ENCODE measurements around the gene VPS11.
"Not testable (repeated sequence)": the region's sequence is repeated elsewhere in the genome, so short reads cannot be mapped to it uniquely, and the experiment has no call there.

Gene VPS11

DNA sequence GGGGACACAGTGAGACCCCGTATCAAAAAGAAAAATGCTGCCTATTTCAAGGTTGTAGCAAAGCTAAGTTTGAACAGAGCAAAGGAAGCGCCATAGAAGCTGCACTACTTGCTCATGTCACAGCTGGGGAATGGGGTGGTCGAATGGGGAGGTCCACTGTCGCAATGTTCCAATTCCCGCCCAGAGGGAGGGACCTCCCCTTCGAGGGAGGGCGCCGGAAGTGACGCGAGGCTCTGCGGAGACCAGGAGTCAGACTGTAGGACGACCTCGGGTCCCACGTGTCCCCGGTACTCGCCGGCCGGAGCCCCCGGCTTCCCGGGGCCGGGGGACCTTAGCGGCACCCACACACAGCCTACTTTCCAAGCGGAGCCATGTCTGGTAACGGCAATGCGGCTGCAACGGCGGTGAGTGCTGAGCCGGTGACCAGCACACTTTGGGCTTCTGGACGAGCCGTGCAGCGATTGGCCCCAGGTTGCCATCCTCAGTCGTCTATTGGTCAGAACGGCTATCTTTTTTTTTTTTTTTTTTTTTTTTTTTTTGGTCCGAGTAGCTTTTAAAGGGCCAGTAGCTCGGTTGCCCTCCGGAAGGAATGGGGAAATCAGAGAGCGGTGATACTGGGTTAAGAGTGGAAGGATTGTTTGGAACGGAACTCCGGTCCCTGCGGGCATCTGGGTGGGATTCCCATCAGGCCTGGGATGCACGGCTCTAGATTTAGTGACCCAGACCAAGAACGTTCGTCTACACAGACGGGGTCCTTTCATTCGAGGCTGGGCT lies 17.2 kb downstream of the VPS11 start, which contains the start of gene HMBS:
HMBS (plus strand) TSS at position 219 of the 774 bp plus-strand sequence; CDS start at position 372, 153 bp downstream.
- peak; percentile 87 for DNase-seq

DNA sequence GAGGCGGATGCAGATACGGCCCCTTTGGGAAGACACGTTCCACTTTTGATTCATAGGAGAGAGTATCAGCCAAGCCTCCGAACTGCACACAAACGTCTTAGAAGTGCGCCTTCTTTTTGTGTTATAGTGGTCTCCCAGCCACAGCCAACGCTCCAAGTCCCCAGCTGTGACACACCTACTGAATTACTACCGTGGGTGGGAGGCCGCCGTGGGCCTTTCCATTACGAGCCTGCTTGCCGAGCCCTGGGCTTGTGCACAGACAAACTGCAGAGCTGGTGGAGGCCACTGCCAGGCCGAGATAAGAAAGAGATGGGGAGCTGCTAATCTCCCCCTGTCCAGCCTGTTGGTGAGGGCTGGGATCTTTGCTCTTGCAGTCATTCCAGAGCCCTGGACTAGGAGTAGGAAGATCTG lies 17.8 kb downstream of the VPS11 start:
- DNase-seq: peak; percentile 39

DNA sequence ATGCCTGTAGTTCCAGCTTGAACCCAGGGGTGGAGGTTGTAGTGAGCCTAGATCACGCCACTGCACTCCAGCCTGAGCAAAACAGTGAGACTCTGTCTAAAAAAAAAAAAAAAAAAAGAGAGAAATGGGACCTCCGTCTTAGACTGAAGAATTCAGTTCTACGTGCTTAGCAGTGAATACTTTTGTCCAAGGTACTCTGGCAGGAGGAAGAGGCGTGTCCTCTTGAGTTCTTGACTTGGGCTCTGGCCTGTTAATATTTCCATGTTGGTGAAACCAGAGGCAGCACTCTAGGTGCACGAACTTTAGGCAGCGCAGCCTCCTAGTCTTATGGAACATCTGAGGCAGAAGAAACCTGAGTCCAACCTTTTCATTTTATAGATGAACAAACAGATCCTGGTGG lies 19.5 kb downstream of the VPS11 start:
- no peak for DNase-seq

DNA sequence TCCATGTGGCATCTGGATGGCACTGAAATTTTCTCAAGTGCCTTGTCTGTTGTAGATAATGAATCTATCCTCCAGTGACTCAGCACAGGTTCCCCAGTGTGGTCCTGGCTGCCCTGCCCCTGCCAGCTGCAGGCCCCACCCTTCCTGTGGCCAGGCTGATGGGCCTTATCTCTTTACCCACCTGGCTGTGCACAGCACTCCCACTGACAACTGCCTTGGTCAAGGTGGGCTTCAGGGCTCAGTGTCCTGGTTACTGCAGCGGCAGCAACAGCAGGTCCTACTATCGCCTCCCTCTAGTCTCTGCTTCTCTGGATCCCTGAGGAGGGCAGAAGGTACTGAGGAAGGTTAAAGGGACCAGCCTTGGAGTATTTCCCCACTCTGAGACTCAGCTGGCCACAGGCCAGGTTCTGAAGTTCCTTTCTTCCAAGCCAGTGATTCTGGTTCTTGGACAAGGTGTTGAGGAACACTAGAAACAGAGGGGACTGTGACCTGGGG lies 20.2 kb downstream of the VPS11 start:
- DNase-seq: no peak

DNA sequence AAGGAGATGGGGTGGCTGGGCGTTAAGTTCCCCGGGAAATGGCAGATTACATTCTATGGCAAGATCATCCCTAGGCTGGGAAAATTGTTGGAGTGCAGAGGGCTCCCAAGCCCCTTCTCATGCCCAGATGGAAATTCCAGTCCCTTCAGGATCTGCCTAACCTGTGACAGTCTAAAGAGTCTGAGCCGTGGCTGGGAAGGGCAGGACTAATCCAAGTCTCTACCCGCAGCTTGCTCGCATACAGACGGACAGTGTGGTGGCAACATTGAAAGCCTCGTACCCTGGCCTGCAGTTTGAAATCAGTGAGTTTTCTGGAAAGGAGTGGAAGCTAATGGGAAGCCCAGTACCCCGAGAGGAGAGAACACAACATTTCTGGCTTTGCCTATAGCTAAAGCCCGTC lies 20.8 kb downstream of the VPS11 start:
- no peak for DNase-seq

DNA sequence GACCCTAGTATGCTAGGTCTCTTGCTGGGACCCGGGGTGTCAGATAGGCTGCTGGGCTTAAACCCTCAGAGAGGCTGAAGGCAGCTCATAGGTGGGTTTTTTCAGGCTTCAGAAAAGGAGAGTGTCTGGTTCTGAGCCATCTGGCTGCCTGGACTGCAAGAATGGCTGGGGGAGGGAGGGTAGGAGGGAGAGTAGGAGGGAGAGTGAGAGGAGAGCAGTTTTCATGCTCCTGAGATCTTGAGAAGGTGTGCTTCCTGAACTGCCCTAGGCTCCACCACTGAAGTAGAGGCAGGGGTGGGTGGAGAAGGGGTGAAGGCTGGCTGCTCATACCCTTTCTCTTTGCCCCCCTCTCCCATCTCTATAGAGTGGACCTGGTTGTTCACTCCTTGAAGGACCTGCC lies 21.7 kb downstream of the VPS11 start:
- DNase-seq: no peak

DNA sequence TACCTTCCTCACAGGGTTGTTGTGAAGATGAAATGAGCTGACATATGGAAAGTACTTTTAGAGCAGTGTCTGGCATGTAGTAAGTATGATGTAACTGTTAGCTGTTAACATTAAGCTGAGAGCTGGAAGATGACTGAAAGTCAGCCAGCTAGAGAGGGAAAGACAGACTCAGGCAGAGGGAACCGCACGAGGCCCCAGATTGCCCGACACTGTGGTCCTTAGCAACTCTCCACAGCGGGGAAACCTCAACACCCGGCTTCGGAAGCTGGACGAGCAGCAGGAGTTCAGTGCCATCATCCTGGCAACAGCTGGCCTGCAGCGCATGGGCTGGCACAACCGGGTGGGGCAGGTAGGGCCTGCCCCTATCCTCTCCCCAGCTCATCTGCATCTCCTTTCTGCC lies 23.6 kb downstream of the VPS11 start:
- DNase-seq: no peak

DNA sequence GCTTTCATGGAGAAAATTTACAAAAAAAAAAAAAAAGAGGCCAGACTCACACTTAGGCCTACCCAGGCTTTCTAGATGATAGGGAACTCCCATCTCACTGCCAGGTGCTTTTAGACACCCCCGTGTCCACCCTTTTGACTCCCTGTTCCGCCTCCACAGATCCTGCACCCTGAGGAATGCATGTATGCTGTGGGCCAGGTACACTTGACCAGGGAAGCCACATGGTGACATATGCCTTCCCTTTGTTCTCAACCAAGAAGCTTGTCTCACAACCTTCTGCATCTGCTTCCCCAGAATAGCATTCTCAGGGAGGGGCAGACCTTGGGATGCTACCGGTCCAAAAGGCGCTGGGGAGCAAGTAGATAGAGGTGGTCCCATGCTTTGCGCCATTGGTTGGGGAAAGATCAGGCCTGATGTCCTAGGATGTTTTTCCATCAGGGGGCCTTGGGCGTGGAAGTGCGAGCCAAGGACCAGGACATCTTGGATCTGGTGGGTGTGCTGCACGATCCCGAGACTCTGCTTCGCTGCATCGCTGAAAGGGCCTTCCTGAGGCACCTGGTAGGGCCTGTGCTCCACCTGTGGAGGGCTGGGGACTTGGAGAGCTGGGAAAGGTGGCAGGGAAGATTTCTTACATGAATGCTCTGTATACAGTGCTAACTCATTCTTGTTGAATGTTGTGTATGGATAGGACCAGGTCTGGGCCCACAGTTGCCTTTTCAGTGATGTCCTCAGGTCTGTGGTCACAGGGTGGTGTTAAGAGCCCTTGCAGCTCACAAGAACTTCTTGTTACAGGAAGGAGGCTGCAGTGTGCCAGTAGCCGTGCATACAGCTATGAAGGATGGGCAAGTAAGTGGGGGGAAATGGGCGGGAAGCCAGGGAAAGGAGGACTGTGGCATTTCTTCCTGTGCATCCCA lies 24.6 kb downstream of the VPS11 start:
- DNase-seq: no peak

DNA sequence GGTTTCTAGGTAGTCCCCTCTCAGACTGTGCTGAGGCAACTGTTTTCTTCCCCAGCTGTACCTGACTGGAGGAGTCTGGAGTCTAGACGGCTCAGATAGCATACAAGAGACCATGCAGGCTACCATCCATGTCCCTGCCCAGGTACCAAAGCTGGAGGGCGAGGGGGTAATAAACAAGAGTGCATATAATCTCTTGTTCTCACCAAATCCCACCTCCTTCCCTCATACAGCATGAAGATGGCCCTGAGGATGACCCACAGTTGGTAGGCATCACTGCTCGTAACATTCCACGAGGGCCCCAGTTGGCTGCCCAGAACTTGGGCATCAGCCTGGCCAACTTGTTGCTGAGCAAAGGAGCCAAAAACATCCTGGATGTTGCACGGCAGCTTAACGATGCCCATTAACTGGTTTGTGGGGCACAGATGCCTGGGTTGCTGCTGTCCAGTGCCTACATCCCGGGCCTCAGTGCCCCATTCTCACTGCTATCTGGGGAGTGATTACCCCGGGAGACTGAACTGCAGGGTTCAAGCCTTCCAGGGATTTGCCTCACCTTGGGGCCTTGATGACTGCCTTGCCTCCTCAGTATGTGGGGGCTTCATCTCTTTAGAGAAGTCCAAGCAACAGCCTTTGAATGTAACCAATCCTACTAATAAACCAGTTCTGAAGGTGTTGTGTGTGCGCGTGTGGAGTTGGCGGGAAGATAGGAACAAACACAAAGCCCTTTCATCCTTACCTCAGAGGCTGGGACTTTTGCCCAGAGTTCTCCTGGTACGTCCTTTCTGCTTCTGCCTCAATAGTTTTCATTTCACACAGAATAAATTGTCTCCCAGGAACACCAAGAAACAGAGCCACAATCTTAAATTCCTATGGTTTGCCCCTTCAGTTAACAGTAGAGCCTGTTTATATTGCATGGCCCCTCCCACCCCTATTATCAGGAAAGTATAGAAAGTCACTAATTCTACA lies 25.5 kb downstream of the VPS11 start:
- DNase-seq: no peak

DNA sequence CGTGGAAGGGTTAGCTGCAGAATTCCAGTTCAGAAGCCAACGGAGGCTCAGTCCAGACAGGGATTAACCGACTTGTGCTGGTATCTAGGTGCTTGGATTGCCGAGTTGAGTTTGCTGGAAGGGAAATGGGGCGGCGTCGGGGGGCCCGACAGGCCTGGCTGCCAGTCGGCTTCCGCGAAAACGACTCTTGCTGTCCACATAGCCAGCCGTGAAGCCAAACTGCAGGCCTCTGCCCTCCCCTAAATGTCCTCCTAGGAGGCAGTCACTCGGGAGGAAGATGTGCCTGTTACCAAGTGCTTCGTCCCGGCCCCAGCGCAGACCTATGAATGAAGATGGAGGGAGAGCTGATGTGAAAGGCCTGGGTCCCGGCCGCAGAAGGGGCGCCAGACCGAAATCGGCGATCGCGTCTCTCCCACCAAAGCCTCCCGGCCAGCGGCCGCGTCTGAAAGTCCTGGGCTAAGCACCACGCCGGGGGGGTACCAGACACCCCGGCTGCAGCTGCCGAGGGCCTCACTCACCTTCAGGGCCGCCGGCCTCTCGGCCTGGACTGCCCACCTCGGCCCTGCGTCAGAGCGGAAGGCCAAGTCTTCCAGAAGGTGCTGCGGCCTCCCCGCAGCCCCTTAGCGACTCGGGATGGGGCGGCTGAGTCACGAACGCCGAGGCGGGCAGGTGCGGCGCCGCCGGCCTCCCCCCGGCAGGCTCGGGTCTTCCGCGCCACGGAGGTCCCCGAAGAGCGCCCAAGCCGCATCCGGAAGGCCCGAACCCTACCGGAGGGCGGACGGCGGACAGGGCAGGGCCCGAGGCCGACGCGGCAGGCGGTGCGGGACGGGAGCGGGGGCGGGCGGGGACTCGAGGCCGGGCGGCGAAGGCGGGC lies 26.6 kb downstream of the VPS11 start:
- DNase-seq: peak; percentile 40

DNA sequence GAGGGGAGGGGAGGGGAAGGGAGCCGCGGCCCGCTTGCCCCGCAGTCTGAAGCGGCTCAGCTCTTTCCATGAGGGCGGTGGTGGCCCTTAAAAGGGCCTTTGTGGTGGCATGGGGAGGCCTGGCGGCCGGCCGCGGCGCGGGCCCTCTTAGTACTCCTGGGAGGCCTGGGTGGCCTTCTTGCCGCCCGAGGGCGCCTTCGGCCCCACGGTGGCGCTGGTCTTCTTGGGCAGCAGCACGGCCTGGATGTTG lies 27.1 kb downstream of the VPS11 start:
- DNase-seq: no peak

DNA sequence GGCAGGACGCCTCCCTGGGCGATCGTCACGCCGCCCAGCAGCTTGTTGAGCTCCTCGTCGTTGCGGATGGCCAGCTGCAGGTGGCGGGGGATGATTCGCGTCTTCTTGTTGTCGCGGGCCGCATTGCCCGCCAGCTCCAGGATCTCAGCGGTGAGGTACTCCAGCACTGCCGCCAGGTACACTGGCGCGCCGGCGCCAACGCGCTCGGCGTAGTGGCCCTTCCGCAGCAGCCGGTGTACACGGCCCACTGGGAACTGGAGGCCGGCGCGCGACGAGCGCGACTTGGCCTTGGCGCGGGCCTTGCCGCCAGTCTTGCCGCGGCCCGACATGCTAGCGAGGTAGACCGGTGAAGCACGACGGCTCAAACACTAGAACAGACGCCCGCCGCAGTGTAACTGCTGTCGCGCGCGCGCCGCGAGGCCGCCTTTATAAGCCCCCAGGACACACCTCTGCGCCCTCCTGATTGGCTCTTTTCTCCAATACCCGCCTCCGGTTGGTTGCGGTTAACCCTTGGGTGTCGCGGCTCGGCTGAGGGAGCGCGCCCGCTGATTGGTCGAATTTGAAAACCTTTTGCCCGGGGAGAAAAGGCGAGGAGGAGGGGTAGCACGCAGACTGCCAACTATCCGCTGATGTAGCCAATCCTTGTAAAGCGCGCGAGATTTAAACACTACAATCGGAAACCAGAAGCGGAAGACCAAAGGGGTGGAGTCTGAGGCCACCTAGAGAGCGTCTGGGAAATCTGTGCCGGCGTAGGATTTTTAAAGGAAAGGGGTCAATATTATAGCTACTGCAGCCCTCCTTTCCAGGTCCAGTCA lies 27.7 kb downstream of the VPS11 start:
- peak; percentile 99 for DNase-seq

DNA sequence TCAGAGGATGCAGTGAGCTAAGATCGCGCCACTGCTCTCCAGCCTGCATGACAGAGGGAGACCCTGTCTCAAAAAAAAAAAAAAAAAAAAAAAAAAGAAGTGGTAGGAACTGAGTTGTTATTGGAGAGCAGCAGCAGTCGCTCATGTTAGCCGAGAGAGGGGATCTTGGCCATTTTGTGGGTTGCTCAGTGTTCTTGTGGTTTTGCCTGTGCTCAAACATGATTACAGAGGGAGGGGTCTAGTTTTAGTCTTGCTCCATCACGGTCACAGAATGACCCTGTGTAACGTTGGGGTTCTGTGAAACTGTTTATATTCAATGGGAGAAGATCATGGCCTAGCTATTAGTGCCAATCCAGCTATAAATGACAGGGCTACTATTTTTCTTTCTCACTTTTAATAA lies 32.1 kb downstream of the VPS11 start:
- DNase-seq: no peak

DNA sequence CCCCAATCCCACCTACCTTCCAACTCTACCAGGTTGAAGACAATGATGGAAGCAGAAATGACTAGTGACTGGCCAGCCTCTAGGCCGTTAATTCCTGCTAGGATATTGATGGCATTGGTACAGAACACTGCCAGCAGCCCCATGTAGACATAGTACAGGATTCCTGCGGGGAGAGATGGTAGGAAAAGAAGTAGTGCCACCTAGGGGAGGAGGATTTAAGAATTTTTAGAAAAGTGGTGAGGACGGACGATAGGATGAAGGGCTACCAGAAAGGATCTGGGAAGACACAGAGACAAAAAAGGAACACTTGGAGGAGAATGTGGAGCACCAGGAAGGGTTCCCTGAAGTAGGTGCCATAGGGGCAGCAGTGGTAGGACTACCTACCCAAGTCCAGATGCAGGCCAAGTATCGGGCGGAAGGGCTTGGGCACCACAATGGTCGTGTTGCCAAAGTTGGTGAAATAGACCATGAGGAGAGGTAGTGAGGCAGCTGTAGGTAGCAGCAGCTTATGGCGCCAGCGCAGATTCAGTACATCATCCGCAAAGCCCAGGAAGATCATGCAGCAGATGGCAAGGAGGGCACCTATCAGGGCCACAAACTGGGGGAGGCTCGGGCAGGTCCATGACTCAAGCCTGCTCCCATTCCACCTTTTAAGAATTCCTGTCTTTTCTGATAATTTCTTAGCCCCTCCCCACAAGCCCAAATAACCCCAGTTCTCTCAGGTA lies 32.8 kb downstream of the VPS11 start:
- no peak for DNase-seq

DNA sequence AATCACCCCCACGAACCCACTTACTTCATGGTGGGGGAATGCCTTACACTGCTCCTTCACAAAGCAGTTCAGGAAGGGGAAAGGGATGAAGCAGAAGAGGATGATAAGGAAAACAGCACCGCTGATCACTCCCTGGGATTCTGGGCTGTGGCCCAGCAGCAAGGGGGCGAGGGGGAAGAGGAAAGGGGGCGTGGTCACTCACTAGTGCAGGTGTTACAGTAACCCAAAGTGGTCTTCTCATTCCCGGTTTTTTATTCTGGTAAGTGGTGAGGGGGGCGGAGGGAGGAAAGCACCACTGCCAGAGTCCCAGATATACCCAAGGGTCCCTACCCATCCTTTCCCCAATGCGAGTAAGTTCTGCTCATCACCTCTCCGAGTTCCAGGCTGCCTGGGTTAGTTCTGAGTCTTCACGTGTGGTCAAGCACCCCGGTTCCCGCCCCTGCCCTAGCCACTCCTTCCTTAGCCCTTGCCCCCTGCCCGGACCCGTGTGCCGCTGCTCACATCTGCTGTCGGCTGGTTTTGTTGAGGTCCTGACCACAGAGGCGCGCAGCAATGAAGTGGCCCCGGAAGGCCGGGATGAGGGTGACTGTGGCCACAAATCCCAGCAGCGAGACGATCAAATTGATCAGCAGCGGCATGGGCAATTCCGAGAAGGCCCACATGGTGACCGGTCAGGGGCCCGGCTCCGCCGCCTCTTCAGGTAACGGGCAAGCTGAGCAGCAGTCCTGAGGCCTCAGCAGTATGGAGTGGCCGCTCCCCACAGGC lies 33.6 kb downstream of the VPS11 start:
- DNase-seq: no peak

DNA sequence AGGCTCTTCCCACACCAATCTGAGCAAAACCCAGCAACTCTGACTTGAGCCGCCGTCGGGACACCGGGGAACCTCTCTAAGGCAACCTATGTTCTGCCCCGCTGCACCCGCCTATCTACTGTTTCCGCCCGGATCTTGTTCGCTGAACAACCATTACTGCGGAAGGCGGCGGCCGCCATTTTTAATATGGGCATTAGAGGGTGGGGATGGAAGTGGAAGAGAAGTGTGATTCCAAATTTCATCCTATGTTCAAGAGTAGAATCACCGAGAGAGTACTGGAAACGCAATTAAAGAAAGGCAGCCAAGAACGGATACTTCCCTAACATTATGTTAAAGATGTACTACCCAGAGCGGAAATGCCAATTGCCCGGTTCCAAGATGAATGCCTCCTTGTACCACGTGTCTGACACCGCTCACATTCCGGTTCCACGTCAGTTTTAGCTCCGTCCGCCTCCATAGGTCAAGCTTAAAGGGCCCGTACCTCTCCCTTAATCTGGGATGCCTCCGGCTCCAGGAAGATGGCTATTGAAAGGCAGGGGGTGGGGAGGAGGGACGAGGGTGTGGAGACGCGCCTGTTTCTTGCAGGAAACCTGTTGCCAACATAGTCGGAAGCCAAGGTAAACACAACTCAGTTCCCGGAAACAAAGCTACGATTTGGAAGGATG lies 34.3 kb downstream of the VPS11 start, which contains the start of gene DPAGT1:
DPAGT1 (minus strand) TSS at position 95 of the 665 bp plus-strand sequence. CDS start 198 bp downstream, outside the sequence.
- DNase-seq: peak; percentile 80

DNA sequence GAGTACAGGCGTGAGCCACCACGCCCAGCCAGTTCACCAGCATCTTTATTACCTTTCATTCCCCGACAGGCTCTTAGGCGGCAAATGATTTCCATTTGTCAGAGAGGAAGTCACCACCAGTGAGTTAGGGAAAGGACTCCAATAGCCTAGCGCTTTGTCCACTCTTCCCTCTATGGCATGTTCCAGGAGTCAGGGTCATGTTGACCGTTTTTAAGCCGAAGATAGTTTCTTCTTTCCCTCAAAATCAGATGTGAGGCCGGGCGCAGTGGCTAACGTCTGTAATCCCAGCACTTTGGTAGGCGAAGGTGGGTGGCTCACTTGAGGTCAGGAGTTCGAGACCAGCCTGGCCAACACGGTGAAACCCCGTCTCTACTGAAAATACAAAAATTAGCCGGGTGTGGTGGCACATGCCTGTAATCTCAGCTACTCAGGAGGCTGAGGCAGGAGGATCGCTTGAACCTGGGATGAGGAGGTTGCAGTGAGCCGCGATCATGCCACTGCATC lies 35.6 kb downstream of the VPS11 start:
- not testable (repeated sequence) for DNase-seq

DNA sequence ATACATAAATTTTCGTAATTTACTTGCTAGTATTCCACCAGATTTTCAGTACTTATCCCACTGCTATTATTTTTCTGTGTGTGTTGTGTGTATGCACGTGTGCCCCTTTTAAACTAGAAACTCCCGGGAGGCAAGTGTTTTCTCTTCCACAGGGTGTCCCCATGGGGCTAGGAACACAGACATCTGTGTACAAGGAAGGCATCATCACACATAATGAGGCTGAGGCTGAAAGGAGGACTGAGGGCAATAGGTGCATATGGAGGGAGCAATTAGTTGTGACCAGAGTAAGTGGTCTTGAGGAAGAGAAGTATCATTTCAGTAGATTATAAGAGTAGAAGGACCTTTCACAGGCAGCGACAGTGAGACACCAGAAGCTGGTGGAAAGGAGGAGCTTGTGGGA lies 36.2 kb downstream of the VPS11 start:
- no peak for DNase-seq
